K562 (cell line): Measurements from ENCODE around the gene MYO3A. TPM values are rescaled to one million over a fixed set of nuclear protein-coding genes. Genes with fewer than 3 reads are reported as not detected.

Experiments used
- ATAC-seq: fragments of 200-7000 bp; cut with Tn5 transposase; 3 replicates; pipeline ENCODE4 v1.9.1; 2020; ENCODE audit warnings: moderate library complexity
- BruUV-seq: library from RNA; stranded (reverse); fragments of 400-500 nt; replicated peaks from 2 replicates; lab custom pipeline; 2021; lab: Mats Ljungman, UMichigan
- CTCF ChIA-PET: fragments of 300-600 bp; formaldehyde crosslinking; extraction: SDS; loops from one replicate; lab custom pipeline; 2021; ENCODE audit warnings: low intra/inter-chr PET ratio; lab: Yijun Ruan, JAX
- POLR2A ChIA-PET: fragments of 300-600, 350-650 bp; sonication (Branson Sonifier 250); formaldehyde crosslinking; extraction: SDS; loops from one replicate; lab custom pipeline; 2021; ENCODE audit warnings: antibody characterized with exemption, inconsistent platforms; lab: Yijun Ruan, JAX
- DNase-seq, 4 experiments: peaks; one replicate each; pipeline versions ENCODE4 v3.0.0 to v3.0.0-alpha.2; 2011 to 2018; ENCODE audit warnings: low spot score in 3 of 4, mixed read lengths in 3 of 4; ENCODE audit errors: extremely low read depth in 1 of 4
- FAIRE-seq: peaks from 2 replicates; lab custom pipeline; 2011; peaks lifted over from hg19 to GRCh38; lab: Jason Lieb, UNC
- H2AFZ ChIP-seq: 2 replicates; pipeline ENCODE4 v1.6.0; 2011; ENCODE audit warnings: low read depth, low read length, control low read depth, inconsistent platforms
- H3K27ac ChIP-seq: fragments of 200-600 bp; 3 replicates; pipeline ENCODE4 v1.8.0; 2011; ENCODE audit warnings: low read depth, mild to moderate bottlenecking, control low read depth, inconsistent platforms, low read length, moderate library complexity, mixed read lengths; ENCODE audit errors: extremely low read depth
- H3K27me3 ChIP-seq, 2 experiments: fragments of 300-600 bp in 1 of 2; 2 replicates in 1 of 2; 3 replicates in 1 of 2; pipeline versions ENCODE4 v1.6.0 to v1.8.0; 2011; ENCODE audit warnings: inconsistent platforms in 2 of 2, low read length in 2 of 2, mild to moderate bottlenecking in 1 of 2, mixed read lengths in 1 of 2, moderate library complexity in 1 of 2; ENCODE audit not compliant: control insufficient read depth in 2 of 2, insufficient read depth in 2 of 2
- H3K36me3 ChIP-seq: fragments of 300-600 bp; 3 replicates; pipeline ENCODE4 v1.8.0; 2011; ENCODE audit warnings: mild to moderate bottlenecking, low read length, inconsistent platforms; ENCODE audit not compliant: control insufficient read depth, insufficient read depth
- H3K4me1 ChIP-seq, 2 experiments: fragments of 200-600 bp in 1 of 2; replicated peaks in 1 of 2; 2 replicates in 1 of 2; 3 replicates in 1 of 2; pipeline versions ENCODE4 v1.5.1 to v1.8.0; 2011; ENCODE audit warnings: inconsistent platforms in 2 of 2, low read length in 2 of 2, mild to moderate bottlenecking in 1 of 2, mixed read lengths in 1 of 2, moderate library complexity in 1 of 2; ENCODE audit not compliant: control insufficient read depth in 2 of 2, insufficient read depth in 2 of 2
- H3K4me2 ChIP-seq: 2 replicates; pipeline ENCODE4 v1.6.1; 2011; ENCODE audit warnings: low read length, control low read depth, inconsistent platforms, mixed read lengths; ENCODE audit not compliant: insufficient read depth
- H3K4me3 ChIP-seq: fragments of 200-600 bp; sonication (generic), shearing (Covaris generic); 2 replicates; pipeline ENCODE4 v1.5.1; 2016; ENCODE audit warnings: control low read depth, inconsistent platforms
- H3K79me2 ChIP-seq: fragments of 200-600 bp; 3 replicates; pipeline ENCODE4 v1.8.0; 2011; ENCODE audit warnings: low read length, inconsistent platforms; ENCODE audit not compliant: control insufficient read depth, insufficient read depth
- H3K9ac ChIP-seq, 2 experiments: 2 replicates each; pipeline versions ENCODE4 v1.6.0 to v1.6.1; 2011; ENCODE audit warnings: low read depth in 2 of 2, low read length in 2 of 2, control low read depth in 1 of 2, inconsistent platforms in 1 of 2, mild to moderate bottlenecking in 1 of 2, mixed read lengths in 1 of 2; ENCODE audit not compliant: insufficient read depth in 1 of 2
- H3K9me1 ChIP-seq: one replicate; pipeline ENCODE4 v1.6.0; 2011; ENCODE audit warnings: inconsistent platforms, mild to moderate bottlenecking, low read length, moderate library complexity; ENCODE audit not compliant: control insufficient read depth, insufficient read depth
- H3K9me3 ChIP-seq: replicated peaks from 2 replicates; pipeline ENCODE4 v1.5.1; 2011; ENCODE audit warnings: low read depth, low read length, inconsistent platforms; ENCODE audit not compliant: control insufficient read depth, insufficient read depth
- H4K20me1 ChIP-seq: replicated peaks from 2 replicates; pipeline ENCODE4 v1.6.1; 2011; ENCODE audit warnings: low read length, inconsistent platforms, mixed read lengths; ENCODE audit not compliant: control insufficient read depth, insufficient read depth
- ATF2 ChIP-seq: sonication (generic); formaldehyde crosslinking; IDR thresholded peaks from 2 replicates; pipeline ENCODE4 v1.8.1; 2022; ENCODE audit warnings: missing genetic modification reagents
- CSDE1 ChIP-seq, 2 experiments: fragments of 450-650 bp; IDR thresholded peaks; 2 replicates each; pipeline ENCODE4 v1.6.1; 2016; ENCODE audit warnings: mild to moderate bottlenecking in 1 of 2
- GTF2A2 ChIP-seq: IDR thresholded peaks from 2 replicates; pipeline ENCODE4 v1.6.1; 2016; ENCODE audit warnings: mild to moderate bottlenecking, missing genetic modification characterization, missing compliant biosample characterization
- TRIM24 ChIP-seq, 2 experiments: fragments of 450-650 bp; IDR thresholded peaks; 2 replicates each; pipeline ENCODE4 v1.6.1; 2016
- ZSCAN32 ChIP-seq: fragments of 450-650 bp; formaldehyde crosslinking; IDR thresholded peaks from 2 replicates; pipeline ENCODE4 v1.4.0; 2020; ENCODE audit warnings: mild to moderate bottlenecking, moderate library complexity
- WGBS: fragments of 100-300 bp; shearing (Covaris generic); methylation state at CpG from one replicate; pipeline ENCODE4 v1.1.6; 2016; ENCODE audit warnings: low coverage, mixed read lengths; ENCODE audit not compliant: insufficient coverage; ENCODE audit errors: missing lambda C conversion rate; 5-methylcytosine and 5-hydroxymethylcytosine counted together
- in situ Hi-C: fragments of 300-500 bp; cut with MboI; formaldehyde crosslinking; loops from 4 replicates; pipeline ENCODE4 v1.15.0; 2018; ENCODE audit warnings: inconsistent platforms, mixed read lengths
- intact Hi-C: fragments of 100-400 bp; cut with micrococcal nuclease; formaldehyde crosslinking; loops from 2 replicates; pipeline ENCODE4 v1.14.2; 2022
- polyA plus RNA-seq, 8 experiments: library from polyadenylated mRNA; depleted of rRNA in 4 of 8; stranded (reverse) in 5 of 8; unstranded in 3 of 8; fragments of >200 nt; fragmentation: Nextera tagmentation in 2 of 8; fragmentation: Illumina TruSeq in 1 of 8; extraction: Ambion mirVana in 2 of 8; extraction: Trizol in 1 of 8; gene quantifications; 2 replicates each; pipeline versions ENCODE4 v1.2.1 to v1.2.3, GENCODE V29; 2011 to 2014; ENCODE audit warnings: inconsistent platforms in 1 of 8, missing spikeins in 1 of 8
- total RNA-seq, 7 experiments: library from RNA; depleted of rRNA in 6 of 7; stranded (reverse); fragments of >200 nt in 6 of 7; fragmentation: Illumina TruSeq in 2 of 7; extraction: Trizol in 2 of 7; gene quantifications; 2 replicates each; pipeline versions ENCODE4 v1.2.1 to v1.2.3, GENCODE V29; 2011 to 2021; ENCODE audit warnings: low replicate concordance in 1 of 7

MYO3A gene
- total and polyA plus RNA-seq, 9 of the 15 experiments (the other 6 are each of a cell fraction or from before 2014, with no cell fraction given): not detected

DNA sequence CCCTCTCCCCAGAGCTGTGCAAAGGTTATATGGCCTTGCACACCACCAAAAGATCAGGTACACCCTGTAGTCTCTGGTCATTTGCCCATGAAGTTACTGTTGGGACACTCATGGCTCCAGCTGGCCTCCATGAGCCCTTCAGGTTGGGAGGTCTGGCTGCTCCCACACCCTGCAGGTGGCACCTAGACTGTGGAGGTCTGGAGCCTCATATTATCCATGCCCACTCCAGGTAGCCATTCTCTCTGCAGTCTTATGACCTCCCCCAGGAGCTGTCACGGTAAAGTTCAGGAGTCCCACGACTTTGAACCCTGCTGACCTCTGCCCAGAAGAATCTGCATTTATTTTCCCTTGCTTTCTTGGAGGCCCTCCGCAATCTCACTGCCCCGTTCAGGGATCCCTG is 243.3 kb downstream of the MYO3A start (continued):
- TF ChIP-seq CSDE1 (IDR thresholded peaks at IDR 0.05): no peak
- TF ChIP-seq TRIM24 (IDR thresholded peaks at IDR 0.05): no peak
- no peak for TF ChIP-seq ZSCAN32 (CRISPR knock-in tag)

- whole genome bisulfite sequencing: 3% methylated on average over 5 of the region's 5 CpGs
Measured at GRCh38 chr10:26194275-26194674, 260.2 kb downstream of the MYO3A start.

More at GRCh38 chr10:26194275-26194674, 260.2 kb downstream of the MYO3A start:
- BruUV-seq: no TSS peak
- no peaks in the 10 kb centered on the region for H3K4me1 ChIP-seq
- in situ Hi-C loops: no loop called here
- no peak for TF ChIP-seq ATF2 (CRISPR knock-in tag)
- no peak for TF ChIP-seq GTF2A2 (tag)
- TF ChIP-seq, all 486 proteins: peak for 0
- H3K9ac ChIP-seq: no peak overlapping the region
- no peak overlapping the region for H3K27ac ChIP-seq
- FAIRE-seq (no peak), DNase-seq (no peak), ATAC-seq (no peak)
- H3K27me3 ChIP-seq: no peaks in the 10 kb centered on the region; a peak in 2 of 5 replicates
- no peak overlapping the region for H3K4me3 ChIP-seq
- H3K79me2 ChIP-seq: no peaks in the 10 kb centered on the region
- POLR2A ChIA-PET: interaction anchor here (1.6 kb wide), 1 partner anchor 11 kb away, joined by 4 read pairs; no protein-coding TSS in a partner anchor
- CTCF ChIA-PET: no interaction called here
- H3K4me2 ChIP-seq: no peak overlapping the region
- H3K9me1 ChIP-seq: no peaks in the 10 kb centered on the region
- no peaks in the 10 kb centered on the region for H4K20me1 ChIP-seq
- intact Hi-C loops: no loop called here
- no peaks in the 10 kb centered on the region for H3K9me3 ChIP-seq
- no peak overlapping the region for H2AFZ ChIP-seq
- H3K36me3 ChIP-seq: no peaks in the 10 kb centered on the region
